ENCODE data around the gene NSFL1C. TPM values are rescaled to one million over a fixed set of nuclear protein-coding genes. Genes with fewer than 3 reads are reported as not detected.
"Not testable (repeated sequence)": the region's sequence is repeated elsewhere in the genome, so short reads cannot be mapped to it uniquely, and the experiment has no call there.

NSFL1C gene
- total RNA-seq, 1 experiment from 2014 or later, result 76.1 TPM

DNA sequence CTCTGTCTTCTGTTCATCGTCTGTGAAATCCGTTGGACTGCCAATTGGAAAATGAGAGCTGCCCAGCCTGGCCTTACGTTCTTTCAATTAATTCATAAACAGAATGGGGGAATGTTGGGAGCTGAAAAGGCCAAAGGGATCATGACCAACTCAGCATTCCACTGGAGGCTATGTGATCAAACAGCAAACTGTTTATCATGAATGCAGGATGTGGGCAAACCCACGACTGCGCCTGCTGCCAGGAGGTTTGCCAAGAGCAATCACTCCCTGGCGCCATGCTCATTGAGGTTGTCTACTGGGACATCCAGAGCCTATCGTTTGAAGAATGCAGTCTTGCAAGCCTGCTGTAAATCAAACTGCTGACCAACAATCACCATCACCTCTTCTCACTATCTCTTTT, 64.5 kb downstream of the NSFL1C start:
- Mint-ChIP-seq H3K4me3 (ENCODE audit: unreplicated experiment) (no peak overlapping the region), H3K27me3 (ENCODE audit: insufficient read depth, unreplicated experiment) (no peaks in the 10 kb centered on the region), H3K9me3 (ENCODE audit: unreplicated experiment) (no peaks in the 10 kb centered on the region), H3K27ac (ENCODE audit: low read depth, unreplicated experiment) (no peak overlapping the region), H3K4me1 (ENCODE audit: insufficient read depth, unreplicated experiment) (peaks cover 17% of the 10 kb centered on the region), H3K36me3 (ENCODE audit: insufficient read depth, unreplicated experiment) (no peaks in the 10 kb centered on the region)
- intact Hi-C loops (cut with micrococcal nuclease), result no loop called here
- DNase-seq (ENCODE audit: unreplicated experiment), result no peak
- no TSS peak for BruUV-seq (replicated peaks)
- ChIA-PET CTCF (interaction anchor here (1.2 to 2.1 kb wide), 2 partner anchors 36 to 119 kb away, joined by 3 to 6 read pairs; no protein-coding TSS in a partner anchor), POLR2A (interaction anchor here (1.5 kb wide), 1 partner anchor 9 kb away, joined by 4 read pairs; the partner anchor contains the start of gene FKBP1A)
- TF ChIP-seq, protein P1, sequence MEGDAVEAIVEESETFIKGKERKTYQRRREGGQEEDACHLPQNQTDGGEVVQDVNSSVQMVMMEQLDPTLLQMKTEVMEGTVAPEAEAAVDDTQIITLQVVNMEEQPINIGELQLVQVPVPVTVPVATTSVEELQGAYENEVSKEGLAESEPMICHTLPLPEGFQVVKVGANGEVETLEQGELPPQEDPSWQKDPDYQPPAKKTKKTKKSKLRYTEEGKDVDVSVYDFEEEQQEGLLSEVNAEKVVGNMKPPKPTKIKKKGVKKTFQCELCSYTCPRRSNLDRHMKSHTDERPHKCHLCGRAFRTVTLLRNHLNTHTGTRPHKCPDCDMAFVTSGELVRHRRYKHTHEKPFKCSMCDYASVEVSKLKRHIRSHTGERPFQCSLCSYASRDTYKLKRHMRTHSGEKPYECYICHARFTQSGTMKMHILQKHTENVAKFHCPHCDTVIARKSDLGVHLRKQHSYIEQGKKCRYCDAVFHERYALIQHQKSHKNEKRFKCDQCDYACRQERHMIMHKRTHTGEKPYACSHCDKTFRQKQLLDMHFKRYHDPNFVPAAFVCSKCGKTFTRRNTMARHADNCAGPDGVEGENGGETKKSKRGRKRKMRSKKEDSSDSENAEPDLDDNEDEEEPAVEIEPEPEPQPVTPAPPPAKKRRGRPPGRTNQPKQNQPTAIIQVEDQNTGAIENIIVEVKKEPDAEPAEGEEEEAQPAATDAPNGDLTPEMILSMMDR (IDR thresholded peaks at IDR 0.05; ENCODE audit: unreplicated experiment), result no peak

DNA sequence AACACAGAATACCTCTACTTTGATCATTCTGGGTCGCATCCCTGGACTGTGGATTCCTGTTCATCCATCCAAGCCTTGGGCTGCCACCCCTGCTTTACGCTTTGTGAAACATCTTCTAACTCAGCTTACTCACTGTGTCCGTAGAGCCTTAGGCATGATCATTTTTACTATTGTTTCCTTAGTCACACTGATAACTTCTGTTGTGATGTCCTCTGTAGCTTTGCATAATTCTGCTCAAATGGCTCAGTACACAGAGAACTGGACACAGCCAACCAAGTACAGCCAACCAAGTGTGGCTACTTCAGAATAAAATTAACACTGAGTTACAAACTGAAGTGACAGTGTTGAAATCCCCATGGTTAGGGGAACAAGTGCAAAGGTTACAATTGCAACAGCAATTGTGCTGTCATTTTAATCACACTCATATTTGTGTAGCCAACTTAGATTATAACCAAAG, 65.2 kb downstream of the NSFL1C start:
- ChIA-PET POLR2A (interaction anchor here (0.6 to 2.5 kb wide), 4 partner anchors 8 to 322 kb away, joined by 3 to 16 read pairs (median 8); partner anchors contain the start of genes FKBP1A and SDCBP2), CTCF (interaction anchor here (0.7 to 2.1 kb wide), 2 partner anchors 37 to 65 kb away, joined by 3 to 6 read pairs; no protein-coding TSS in a partner anchor)
- no peaks in the 10 kb centered on the region for H3K9me3 Mint-ChIP-seq (ENCODE audit: unreplicated experiment)
- no peaks in the 10 kb centered on the region for H3K27me3 Mint-ChIP-seq (ENCODE audit: insufficient read depth, unreplicated experiment)
- no peak overlapping the region for H3K4me3 Mint-ChIP-seq (ENCODE audit: unreplicated experiment)
- no TSS peak for BruUV-seq (replicated peaks)
- H3K4me1 Mint-ChIP-seq (ENCODE audit: insufficient read depth, unreplicated experiment), result peaks cover 17% of the 10 kb centered on the region
- TF ChIP-seq, protein P1 (IDR thresholded peaks at IDR 0.05; ENCODE audit: unreplicated experiment), result no peak
- no peak overlapping the region for H3K27ac Mint-ChIP-seq (ENCODE audit: low read depth, unreplicated experiment)
- DNase-seq (ENCODE audit: unreplicated experiment), result no peak
- no peaks in the 10 kb centered on the region for H3K36me3 Mint-ChIP-seq (ENCODE audit: insufficient read depth, unreplicated experiment)
- intact Hi-C loops (cut with micrococcal nuclease), result no loop called here

DNA sequence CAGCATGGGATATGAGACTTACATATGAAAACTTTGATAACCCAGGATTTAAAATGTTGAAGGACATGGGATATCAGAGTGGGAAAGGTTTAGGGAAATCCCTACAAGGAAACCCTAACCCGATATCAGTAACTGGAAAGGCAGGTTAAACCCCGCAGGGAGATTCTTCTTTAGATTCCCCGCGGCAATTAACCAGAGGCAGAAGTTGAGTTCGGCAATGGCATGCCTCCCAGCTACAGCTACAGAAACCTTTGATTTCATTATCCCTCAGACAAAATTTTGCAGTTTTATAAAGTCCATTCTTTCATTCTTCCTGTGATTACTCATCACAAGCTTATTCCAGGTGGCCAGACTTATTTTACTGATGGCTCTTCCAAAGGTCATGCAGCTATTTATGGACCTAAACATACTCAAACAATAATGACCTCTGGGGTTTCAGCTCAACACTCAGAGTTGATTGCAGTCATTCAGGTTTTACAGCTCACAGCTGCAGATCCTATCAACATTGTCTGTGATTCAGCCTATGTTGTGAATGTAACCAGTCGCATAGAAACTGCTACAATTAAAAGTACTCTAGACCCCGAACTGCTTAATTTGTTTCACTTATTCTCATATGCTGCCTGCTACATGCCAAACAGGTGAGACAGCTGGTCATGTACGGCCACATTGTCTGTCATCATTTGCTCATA, 66.8 kb downstream of the NSFL1C start:
- Mint-ChIP-seq H3K27ac (ENCODE audit: low read depth, unreplicated experiment) (peak overlapping the region; percentile 55), H3K4me1 (ENCODE audit: insufficient read depth, unreplicated experiment) (peaks cover 17% of the 10 kb centered on the region)
- H3K4me3 Mint-ChIP-seq (ENCODE audit: unreplicated experiment); H3K36me3 Mint-ChIP-seq (ENCODE audit: insufficient read depth, unreplicated experiment); BruUV-seq (replicated peaks); intact Hi-C loops (cut with micrococcal nuclease); H3K27me3 Mint-ChIP-seq (ENCODE audit: insufficient read depth, unreplicated experiment); H3K9me3 Mint-ChIP-seq (ENCODE audit: unreplicated experiment): not testable (repeated sequence)
- ChIA-PET POLR2A (interaction anchor here (0.6 to 2.5 kb wide), 10 partner anchors 9 to 104 kb away, joined by 3 to 18 read pairs (median 4); partner anchors contain the start of gene SDCBP2), CTCF (interaction anchor here (0.6 to 1.8 kb wide), 8 partner anchors 37 to 1121 kb away, joined by 3 to 12 read pairs (median 4); no protein-coding TSS in a partner anchor)
- peak; percentile 15 for DNase-seq (ENCODE audit: unreplicated experiment)

DNA sequence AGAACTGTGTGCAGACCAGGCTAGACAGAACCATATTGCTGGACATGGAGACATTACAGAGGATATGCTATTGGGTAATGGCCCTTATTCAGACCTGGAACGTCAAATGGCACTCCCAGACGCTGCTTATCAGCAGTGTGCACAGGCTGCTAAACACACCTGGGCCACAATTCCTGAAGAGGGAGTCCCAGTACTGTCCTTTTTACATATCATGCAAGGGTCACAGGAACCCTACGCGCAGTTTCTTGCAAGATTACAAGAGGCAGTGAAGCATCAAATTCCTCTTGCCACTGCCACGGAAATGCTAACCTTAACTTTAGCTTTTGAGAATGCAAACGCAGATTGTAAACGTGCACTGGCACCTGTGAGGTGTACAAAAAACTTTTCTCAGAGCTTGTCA, 68.5 kb downstream of the NSFL1C start:
- intact Hi-C loops (cut with micrococcal nuclease); BruUV-seq (replicated peaks); H3K27ac Mint-ChIP-seq (ENCODE audit: low read depth, unreplicated experiment): not testable (repeated sequence)

DNA sequence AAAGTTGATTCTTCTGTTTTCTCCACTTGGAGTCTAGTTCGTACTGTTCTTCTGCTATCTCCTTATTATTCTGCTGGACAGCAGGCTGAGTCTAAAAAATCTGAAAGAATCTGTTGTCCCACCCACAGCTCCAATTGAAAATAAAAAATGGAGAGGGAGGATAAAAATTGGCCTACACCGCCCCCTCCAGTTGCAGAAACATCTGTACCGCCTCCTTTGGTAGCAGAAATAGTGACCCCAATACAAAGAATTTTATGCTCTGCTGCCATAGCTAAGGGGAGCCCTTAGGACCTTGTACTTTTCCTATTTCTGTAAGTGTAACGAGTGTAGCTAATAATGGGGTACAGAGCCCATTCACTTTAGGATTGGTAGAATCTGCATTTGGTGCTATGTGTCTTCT, 68.9 kb downstream of the NSFL1C start:
- peak; percentile 4 for DNase-seq (ENCODE audit: unreplicated experiment)
- H3K36me3 Mint-ChIP-seq (ENCODE audit: insufficient read depth, unreplicated experiment), result no peaks in the 10 kb centered on the region
- BruUV-seq (replicated peaks), result no TSS peak
- no peaks in the 10 kb centered on the region for H3K9me3 Mint-ChIP-seq (ENCODE audit: unreplicated experiment)
- no peak overlapping the region for H3K4me3 Mint-ChIP-seq (ENCODE audit: unreplicated experiment)
- intact Hi-C loops (cut with micrococcal nuclease), result no loop called here
- POLR2A ChIA-PET, result interaction anchor here (1.4 kb wide), 1 partner anchor 11 kb away, joined by 4 read pairs; no protein-coding TSS in a partner anchor
- TF ChIP-seq, protein P1 (IDR thresholded peaks at IDR 0.05; ENCODE audit: unreplicated experiment), result no peak
- no peak overlapping the region for H3K27ac Mint-ChIP-seq (ENCODE audit: low read depth, unreplicated experiment)
- H3K27me3 Mint-ChIP-seq (ENCODE audit: insufficient read depth, unreplicated experiment), result no peaks in the 10 kb centered on the region
- peaks cover 23% of the 10 kb centered on the region for H3K4me1 Mint-ChIP-seq (ENCODE audit: insufficient read depth, unreplicated experiment)
- CTCF ChIA-PET, result interaction anchor here (0.7 to 0.9 kb wide), 3 partner anchors 41 to 306 kb away, joined by 3 to 4 read pairs (median 3); no protein-coding TSS in a partner anchor

More for the DNA sequence above, 68.5 kb downstream of the NSFL1C start:
- DNase-seq (ENCODE audit: unreplicated experiment); H3K36me3 Mint-ChIP-seq (ENCODE audit: insufficient read depth, unreplicated experiment); POLR2A ChIA-PET; H3K9me3 Mint-ChIP-seq (ENCODE audit: unreplicated experiment); H3K27me3 Mint-ChIP-seq (ENCODE audit: insufficient read depth, unreplicated experiment); H3K4me3 Mint-ChIP-seq (ENCODE audit: unreplicated experiment): not testable (repeated sequence)
- CTCF ChIA-PET, result interaction anchor here (0.9 kb wide), 1 partner anchor 86 kb away, joined by 4 read pairs; no protein-coding TSS in a partner anchor
- H3K4me1 Mint-ChIP-seq (ENCODE audit: insufficient read depth, unreplicated experiment), result peaks cover 24% of the 10 kb centered on the region

Measured in MCF 10A (cell line).